Spleen (tissue), 11 donors: ENCODE measurements around the gene RIPK4. TPM values are rescaled to one million over a fixed set of nuclear protein-coding genes. Genes with fewer than 3 reads are reported as not detected.

Source experiments
- DNase-seq: peaks from one replicate; pipeline ENCODE4 v3.0.0-alpha.2; 2020
- H3K27ac ChIP-seq, 8 donors: fragments of 200-600 bp; sonication (generic) in 7 of 8; 1 replicate in 4 of 8; 2 replicates in 4 of 8; pipeline versions ENCODE4 v1.5.0 to v1.8.0; 2016 to 2021; ENCODE audit warnings: inconsistent platforms in 4 of 8, mild to moderate bottlenecking in 4 of 8, moderate library complexity in 1 of 8
- H3K27me3 ChIP-seq, 7 donors: fragments of 200-600 bp; sonication (generic) in 6 of 7; replicated peaks in 1 of 7; 1 replicate in 4 of 7; 2 replicates in 3 of 7; pipeline versions ENCODE4 v1.5.0 to v1.8.0; 2016 to 2021; ENCODE audit warnings: inconsistent platforms in 3 of 7, mild to moderate bottlenecking in 1 of 7
- H3K36me3 ChIP-seq, 6 donors: fragments of 200-600 bp; sonication (generic) in 5 of 6; 1 replicate in 4 of 6; 2 replicates in 2 of 6; pipeline versions ENCODE4 v1.5.0 to v1.8.0; 2016 to 2021; ENCODE audit warnings: inconsistent platforms in 2 of 6
- H3K4me1 ChIP-seq, 6 donors: fragments of 200-600 bp; sonication (generic) in 5 of 6; 1 replicate in 3 of 6; 2 replicates in 3 of 6; pipeline versions ENCODE4 v1.5.0 to v1.8.0; 2016 to 2021; ENCODE audit warnings: inconsistent platforms in 3 of 6
- H3K4me3 ChIP-seq, 8 donors: fragments of 200-600 bp; sonication (generic) in 7 of 8; 1 replicate in 4 of 8; 2 replicates in 4 of 8; pipeline versions ENCODE4 v1.5.0 to v1.8.0; 2016 to 2021; ENCODE audit warnings: inconsistent platforms in 4 of 8, mild to moderate bottlenecking in 4 of 8, moderate library complexity in 2 of 8
- H3K9me3 ChIP-seq, 8 donors: fragments of 200-600 bp; sonication (generic) in 7 of 8; 1 replicate in 4 of 8; 2 replicates in 4 of 8; pipeline versions ENCODE4 v1.5.0 to v1.8.0; 2016 to 2021; ENCODE audit warnings: inconsistent platforms in 4 of 8
- POLR2A ChIP-seq, 3 donors: fragments of 450-650 bp; IDR thresholded peaks; one replicate each; pipeline ENCODE4 v1.5.1; 2017; ENCODE audit warnings: antibody characterized with exemption in 3 of 3, mild to moderate bottlenecking in 1 of 3
- POLR2AphosphoS5 ChIP-seq, 3 donors: sonication (generic); formaldehyde crosslinking; IDR thresholded peaks; one replicate each; pipeline ENCODE4 v1.5.1; 2017; ENCODE audit warnings: antibody characterized with exemption in 3 of 3
- WGBS, 5 donors: extraction: QIAGEN DNeasy Blood & Tissue Kit in 3 of 5; methylation state at CpG; one replicate each; pipeline versions ENCODE4 v1.1.5 to v1.1.7; 2013 to 2018; 5-methylcytosine and 5-hydroxymethylcytosine counted together
- intact Hi-C: fragments of 100-400 bp; cut with DNase I; formaldehyde crosslinking; loops from one replicate; pipeline ENCODE4 v1.15.0; 2023; ENCODE audit warnings: low total_unique reads
- polyA plus RNA-seq, 3 donors: library from polyadenylated mRNA; stranded (reverse); fragments of 200-250 nt; gene quantifications; one replicate each; pipeline ENCODE4 v1.2.1, GENCODE V29; 2013
- total RNA-seq, 7 donors: library from RNA; depleted of rRNA in 3 of 7; stranded (reverse); fragments of >200 nt in 3 of 7; fragmentation: NEBNext Ultra II Directional in 4 of 7; extraction: Animal tissue kit (Norgen Biotek cat#: 25700) in 4 of 7; gene quantifications; one replicate each; pipeline versions ENCODE4 v1.1.0 to v1.2.1, GENCODE V29; 2016 to 2021
- TF ChIP-seq, protein P1 (sequence below), 11 experiments: fragments of 200-600 bp in 7 of 11; fragments of 450-650 bp in 4 of 11; sonication (generic) in 4 of 11; IDR thresholded peaks in 8 of 11; conservative IDR thresholded peaks in 3 of 11; 1 replicate in 7 of 11; 2 replicates in 4 of 11; pipeline versions ENCODE4 v1.4.0 to v1.8.0; 2016 to 2021; ENCODE audit warnings: antibody characterized with exemption in 11 of 11, inconsistent platforms in 4 of 11, mild to moderate bottlenecking in 1 of 11
- donor health status: healthy with polysubstance abuse.
- donor health status: DM: no; HTN: no; CAD: no; lungs with moderate emphysema.
- donor health status: DM: no; HTN: no; CAD: no.
- donor health status: Bipolar disorder and iron deficiency.
- donor health status: healthy.
- donor health status: DM: no; HTN: no; CAD: no.
- donor health status: DM: yes; HTN: yes; CAD: no.

Gene RIPK4
- total and polyA plus RNA-seq, 10 donors, result 0.02 to 0.06 (median 0.06) TPM; not detected in 7

DNA sequence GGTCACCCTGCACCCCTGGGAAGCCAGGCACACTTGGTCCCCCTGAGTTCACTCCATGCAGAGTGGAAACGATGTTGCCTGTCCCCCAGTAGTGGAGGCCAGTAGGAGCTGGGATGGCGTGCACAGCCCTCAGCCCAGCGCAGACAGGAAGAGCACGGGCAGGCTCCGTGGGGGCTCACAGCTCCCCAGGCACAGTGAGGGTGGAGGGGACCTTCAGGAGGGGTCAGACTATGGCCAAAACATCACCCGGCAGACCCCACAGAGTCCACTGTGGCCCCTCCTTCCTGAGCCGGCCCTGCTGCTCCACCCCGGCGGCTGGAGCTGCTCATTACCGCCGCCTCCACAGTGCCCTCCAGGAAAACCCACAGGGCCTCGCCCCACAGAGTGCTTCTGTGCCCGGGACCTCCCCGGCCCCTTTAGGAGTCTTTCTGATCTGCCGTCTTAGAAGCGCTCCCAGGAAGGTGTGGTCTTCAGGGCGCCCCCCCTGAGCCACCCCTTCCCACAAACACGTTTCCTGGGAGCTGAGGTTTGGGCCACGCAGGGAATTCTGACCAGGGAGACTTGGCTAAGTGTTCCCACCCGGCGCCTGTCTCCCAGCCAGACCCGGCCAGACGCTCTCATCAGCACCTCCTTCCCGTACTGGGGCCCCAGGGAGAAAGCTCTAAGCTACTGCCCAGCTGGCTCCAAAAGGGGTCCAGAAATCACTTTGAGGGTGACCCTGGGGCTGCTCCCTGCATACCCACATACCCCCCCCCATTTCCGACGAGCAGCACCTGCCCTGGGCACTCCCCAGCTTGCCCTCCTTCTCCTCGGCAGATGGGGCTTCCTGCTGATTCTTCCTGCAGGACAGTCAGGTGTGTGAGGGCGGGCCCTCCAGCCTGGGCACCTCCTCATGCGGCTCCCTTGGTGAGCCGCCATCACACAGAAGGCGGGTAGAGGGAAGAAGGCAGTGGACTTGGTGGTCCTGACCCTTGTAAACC is 38.8 kb downstream of the RIPK4 start:
- Histone ChIP-seq H3K27ac (no peak overlapping the region), H3K36me3 (no peaks in the 10 kb centered on the region), H3K4me1 (peaks cover 0 to 11% (median 6%) of the 10 kb centered on the region in 6 donors), H3K4me3 (no peak overlapping the region), H3K9me3 (peaks cover 0 to 22% (median 15%) of the 10 kb centered on the region in 8 donors), H3K27me3 (peaks cover 0 to 74% (median 31%) of the 10 kb centered on the region in 7 donors)
- no peak for TF ChIP-seq POLR2A (IDR thresholded peaks at IDR 0.05)
- no peak for TF ChIP-seq POLR2AphosphoS5 (IDR thresholded peaks at IDR 0.05)
- TF ChIP-seq, protein P1, sequence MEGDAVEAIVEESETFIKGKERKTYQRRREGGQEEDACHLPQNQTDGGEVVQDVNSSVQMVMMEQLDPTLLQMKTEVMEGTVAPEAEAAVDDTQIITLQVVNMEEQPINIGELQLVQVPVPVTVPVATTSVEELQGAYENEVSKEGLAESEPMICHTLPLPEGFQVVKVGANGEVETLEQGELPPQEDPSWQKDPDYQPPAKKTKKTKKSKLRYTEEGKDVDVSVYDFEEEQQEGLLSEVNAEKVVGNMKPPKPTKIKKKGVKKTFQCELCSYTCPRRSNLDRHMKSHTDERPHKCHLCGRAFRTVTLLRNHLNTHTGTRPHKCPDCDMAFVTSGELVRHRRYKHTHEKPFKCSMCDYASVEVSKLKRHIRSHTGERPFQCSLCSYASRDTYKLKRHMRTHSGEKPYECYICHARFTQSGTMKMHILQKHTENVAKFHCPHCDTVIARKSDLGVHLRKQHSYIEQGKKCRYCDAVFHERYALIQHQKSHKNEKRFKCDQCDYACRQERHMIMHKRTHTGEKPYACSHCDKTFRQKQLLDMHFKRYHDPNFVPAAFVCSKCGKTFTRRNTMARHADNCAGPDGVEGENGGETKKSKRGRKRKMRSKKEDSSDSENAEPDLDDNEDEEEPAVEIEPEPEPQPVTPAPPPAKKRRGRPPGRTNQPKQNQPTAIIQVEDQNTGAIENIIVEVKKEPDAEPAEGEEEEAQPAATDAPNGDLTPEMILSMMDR (IDR thresholded peaks at IDR 0.05 in 8 of 11, conservative IDR thresholded peaks at IDR 0.05 in 3 of 11), result no peak
- intact Hi-C loops, result no loop called here
- DNase-seq, result no peak
- WGBS, 5 donors, result 69 to 83% (median 73%) methylated on average over 19 to 31 of the region's 31 CpGs

DNA sequence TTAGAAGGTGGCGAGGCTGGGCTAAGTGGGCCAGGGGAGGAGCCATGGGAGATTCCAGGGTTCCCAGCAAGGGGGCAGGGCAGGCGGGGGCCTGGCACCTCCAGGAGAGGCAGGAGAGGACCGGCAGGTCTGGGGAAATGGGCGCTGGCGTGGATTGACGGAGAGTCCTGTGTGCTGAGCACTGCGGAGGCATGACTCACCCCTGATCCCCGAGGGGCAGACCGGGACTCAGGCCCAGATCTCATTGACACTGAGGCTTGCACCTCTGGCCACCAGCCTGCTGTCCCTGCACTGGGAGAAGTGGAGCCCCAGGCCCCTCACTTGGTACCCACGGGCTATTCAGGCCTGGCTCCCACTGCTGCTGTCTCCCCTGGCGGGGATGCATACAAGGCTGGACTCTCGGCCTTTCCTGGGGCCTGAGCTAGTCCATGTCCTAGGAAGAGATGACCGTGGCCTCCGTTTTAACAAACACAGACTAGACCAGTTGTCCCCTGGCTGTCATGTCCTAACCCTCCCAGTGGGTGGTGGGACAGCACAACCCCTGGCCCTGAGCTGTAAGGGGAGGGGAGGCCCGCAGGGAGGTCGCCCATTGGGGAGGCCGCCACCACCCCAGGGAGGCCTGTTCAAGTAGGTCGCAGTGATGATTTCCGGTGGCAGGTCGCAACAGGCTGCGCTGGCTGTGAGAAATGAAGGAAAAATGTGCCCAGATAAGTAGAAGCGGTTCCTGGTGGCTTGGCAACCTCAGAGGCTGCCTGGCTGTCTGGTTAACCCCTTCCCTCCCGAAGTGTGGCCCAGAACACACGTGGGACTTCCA is 39.7 kb downstream of the RIPK4 start:
- Histone ChIP-seq H3K4me1 (peaks cover 0 to 11% (median 6%) of the 10 kb centered on the region in 6 donors), H3K9me3 (peaks cover 0 to 14% (median 9%) of the 10 kb centered on the region in 8 donors), H3K27ac (no peak overlapping the region), H3K27me3 (peaks cover 0 to 83% (median 31%) of the 10 kb centered on the region in 7 donors), H3K36me3 (no peaks in the 10 kb centered on the region), H3K4me3 (no peak overlapping the region)
- intact Hi-C loops, result no loop called here
- DNase-seq, result no peak
- 61 to 77% (median 71%) methylated on average over 14 to 24 of the region's 24 CpGs for WGBS, 5 donors
- no peak for TF ChIP-seq POLR2A (IDR thresholded peaks at IDR 0.05)
- TF ChIP-seq, protein P1 (IDR thresholded peaks at IDR 0.05 in 8 of 11, conservative IDR thresholded peaks at IDR 0.05 in 3 of 11), result no peak
- no peak for TF ChIP-seq POLR2AphosphoS5 (IDR thresholded peaks at IDR 0.05)

DNA sequence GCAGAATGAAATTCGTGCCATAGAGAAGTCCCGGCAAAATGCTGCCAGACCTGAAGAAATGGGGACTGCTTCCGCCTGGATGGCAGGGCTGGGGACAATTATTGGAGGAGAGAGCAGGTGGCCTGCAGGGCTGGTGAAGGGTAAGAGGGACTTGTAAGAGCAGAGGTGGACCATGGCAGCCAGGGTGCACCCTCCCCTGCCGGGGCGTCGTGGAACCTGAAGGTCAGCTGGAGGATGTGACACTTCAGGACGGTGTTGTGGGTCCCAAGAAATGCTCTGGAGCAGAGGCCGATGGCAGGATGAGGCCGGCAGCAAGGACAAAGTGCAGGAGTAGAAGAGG is 40.3 kb downstream of the RIPK4 start:
- TF ChIP-seq POLR2A (IDR thresholded peaks at IDR 0.05) (no peak), POLR2AphosphoS5 (IDR thresholded peaks at IDR 0.05) (no peak)
- TF ChIP-seq, protein P1 (IDR thresholded peaks at IDR 0.05 in 8 of 11, conservative IDR thresholded peaks at IDR 0.05 in 3 of 11), result no peak
- Histone ChIP-seq H3K9me3 (peaks cover 0 to 8% (median 3%) of the 10 kb centered on the region in 8 donors), H3K27ac (no peak overlapping the region), H3K36me3 (no peaks in the 10 kb centered on the region), H3K4me3 (no peak overlapping the region), H3K4me1 (peaks cover 0 to 11% (median 6%) of the 10 kb centered on the region in 6 donors), H3K27me3 (peaks cover 0 to 89% (median 31%) of the 10 kb centered on the region in 7 donors)
- WGBS, 5 donors, result 69 to 77% (median 70%) methylated on average over 9 of the region's 9 CpGs
- intact Hi-C loops, result no loop called here
- DNase-seq, result no peak
